Measurements from ENCODE around the gene DNMT3A.

The DNMT3A gene

GRCh38 chr2:25233916-25234605 lies 107.7 kb downstream of the DNMT3A start:
- Histone ChIP-seq H2AFZ (ENCODE audit: low read depth, low read length) (no peak overlapping the region), H3K4me3 (ENCODE audit: low read depth in 1 of 2, low read length in 2 of 2) (no peak overlapping the region), H3K27me3 (ENCODE audit: insufficient read depth, low read length, poor library complexity) (no peaks in the 10 kb centered on the region), H3K79me2 (ENCODE audit: insufficient read depth, low read length) (no peaks in the 10 kb centered on the region), H3K36me3 (ENCODE audit: insufficient read depth, low read length) (peaks cover 67% of the 10 kb centered on the region), H3K4me2 (ENCODE audit: insufficient read depth, low read length) (no peak overlapping the region), H3K4me1 (ENCODE audit: insufficient read depth, low read length) (no peaks in the 10 kb centered on the region), H4K20me1 (ENCODE audit: insufficient read depth, low read length) (peaks cover 2% of the 10 kb centered on the region; the same call in 1 of the 2 replicates), H3K27ac (ENCODE audit: low read length) (no peak overlapping the region), H3K9ac (ENCODE audit: low read depth, low read length) (no peak overlapping the region), H3K9me3 (ENCODE audit: insufficient read depth, low read length, severe bottlenecking) (no peaks in the 10 kb centered on the region)
- TF ChIP-seq CTCF (IDR thresholded peaks at IDR 0.05; ENCODE audit: borderline replicate concordance, extremely low read depth, low read length, poor library complexity, severe bottlenecking) (no peak), EZH2 (IDR thresholded peaks at IDR 0.05; ENCODE audit: borderline replicate concordance, low read depth, low read length, severe bottlenecking) (no peak)
- ATAC-seq (ENCODE audit: insufficient read depth, low read depth) = no peak
- DNase-seq = no peak

- Histone ChIP-seq H3K27me3 (ENCODE audit: insufficient read depth, low read length, poor library complexity) (no peaks in the 10 kb centered on the region), H3K36me3 (ENCODE audit: insufficient read depth, low read length) (peaks cover 55% of the 10 kb centered on the region), H4K20me1 (ENCODE audit: insufficient read depth, low read length) (peaks cover 2% of the 10 kb centered on the region; the same call in 1 of the 2 replicates), H3K4me2 (ENCODE audit: insufficient read depth, low read length) (no peak overlapping the region), H3K9me3 (ENCODE audit: insufficient read depth, low read length, severe bottlenecking) (no peaks in the 10 kb centered on the region), H3K4me3 (ENCODE audit: low read depth in 1 of 2, low read length in 2 of 2) (no peak overlapping the region), H3K27ac (ENCODE audit: low read length) (no peak overlapping the region), H2AFZ (ENCODE audit: low read depth, low read length) (no peak overlapping the region), H3K9ac (ENCODE audit: low read depth, low read length) (no peak overlapping the region), H3K79me2 (ENCODE audit: insufficient read depth, low read length) (no peaks in the 10 kb centered on the region), H3K4me1 (ENCODE audit: insufficient read depth, low read length) (no peaks in the 10 kb centered on the region)
- ATAC-seq (ENCODE audit: insufficient read depth, low read depth) (no peak), DNase-seq (no peak)
- no peak for TF ChIP-seq EZH2 (IDR thresholded peaks at IDR 0.05; ENCODE audit: borderline replicate concordance, low read depth, low read length, severe bottlenecking)
- TF ChIP-seq CTCF (IDR thresholded peaks at IDR 0.05; ENCODE audit: borderline replicate concordance, extremely low read depth, low read length, poor library complexity, severe bottlenecking) = no peak
These were observed 109.4 kb downstream of the DNMT3A start for GRCh38 chr2:25232248-25232825.

- H3K9ac ChIP-seq (ENCODE audit: low read depth, low read length) = no peak overlapping the region
- no peaks in the 10 kb centered on the region for H3K4me1 ChIP-seq (ENCODE audit: insufficient read depth, low read length)
- H3K36me3 ChIP-seq (ENCODE audit: insufficient read depth, low read length) = peaks cover 44% of the 10 kb centered on the region
- H3K27ac ChIP-seq (ENCODE audit: low read length) = no peak overlapping the region
- no peaks in the 10 kb centered on the region for H3K79me2 ChIP-seq (ENCODE audit: insufficient read depth, low read length)
- H2AFZ ChIP-seq (ENCODE audit: low read depth, low read length) = no peak overlapping the region
- ATAC-seq (ENCODE audit: insufficient read depth, low read depth) (no peak), DNase-seq (no peak)
- TF ChIP-seq EZH2 (IDR thresholded peaks at IDR 0.05; ENCODE audit: borderline replicate concordance, low read depth, low read length, severe bottlenecking) (no peak), CTCF (IDR thresholded peaks at IDR 0.05; ENCODE audit: borderline replicate concordance, extremely low read depth, low read length, poor library complexity, severe bottlenecking) (no peak)
- H4K20me1 ChIP-seq (ENCODE audit: insufficient read depth, low read length) = peaks cover 2% of the 10 kb centered on the region; the same call in 1 of the 2 replicates
- no peak overlapping the region for H3K4me2 ChIP-seq (ENCODE audit: insufficient read depth, low read length)
- H3K27me3 ChIP-seq (ENCODE audit: insufficient read depth, low read length, poor library complexity) = no peaks in the 10 kb centered on the region
- no peaks in the 10 kb centered on the region for H3K9me3 ChIP-seq (ENCODE audit: insufficient read depth, low read length, severe bottlenecking)
- no peak overlapping the region for H3K4me3 ChIP-seq (ENCODE audit: low read depth in 1 of 2, low read length in 2 of 2)
These were observed 110.8 kb downstream of the DNMT3A start for GRCh38 chr2:25230948-25231311.

All from DND-41 (cell line).